GM12875 (cell line): ENCODE measurements around the gene EMX1.

Source experiments
- H3K4me3 ChIP-seq: one replicate; pipeline ENCODE4 v1.5.1; 2011; ENCODE audit warnings: low read depth, low read length, control low read depth
- CTCF ChIP-seq: IDR thresholded peaks from 2 replicates; pipeline ENCODE4 v1.5.1; 2011; ENCODE audit warnings: low read depth, mild to moderate bottlenecking, control low read depth, inconsistent platforms, low read length, moderate library complexity, borderline replicate concordance; ENCODE audit not compliant: insufficient read depth

Gene EMX1

GRCh38 chr2:72938455-72938854, 21.1 kb downstream of the EMX1 start:
- no peak overlapping the region for H3K4me3 ChIP-seq
- no peak for TF ChIP-seq CTCF

DNA sequence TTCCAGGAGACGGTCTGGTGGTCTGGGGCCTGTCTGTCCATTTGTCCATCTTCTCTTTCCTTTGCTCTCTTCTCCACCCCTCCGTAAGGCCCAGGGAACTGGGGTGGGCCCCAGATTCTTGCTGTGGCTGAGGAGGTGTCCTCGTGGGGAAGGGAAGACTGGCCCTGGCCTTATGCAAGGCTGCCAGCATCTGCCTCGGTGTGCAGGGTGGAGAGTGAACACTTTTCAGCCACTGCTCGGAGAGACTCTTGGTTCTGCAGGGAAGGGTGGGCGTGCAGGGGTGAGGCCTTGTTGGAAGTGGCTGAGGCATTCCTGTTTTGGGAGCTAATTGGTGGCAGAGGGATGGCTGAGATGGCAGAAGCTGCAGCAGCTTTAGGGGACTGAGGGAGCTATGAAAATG, 23.0 kb downstream of the EMX1 start:
- TF ChIP-seq CTCF = no peak

DNA sequence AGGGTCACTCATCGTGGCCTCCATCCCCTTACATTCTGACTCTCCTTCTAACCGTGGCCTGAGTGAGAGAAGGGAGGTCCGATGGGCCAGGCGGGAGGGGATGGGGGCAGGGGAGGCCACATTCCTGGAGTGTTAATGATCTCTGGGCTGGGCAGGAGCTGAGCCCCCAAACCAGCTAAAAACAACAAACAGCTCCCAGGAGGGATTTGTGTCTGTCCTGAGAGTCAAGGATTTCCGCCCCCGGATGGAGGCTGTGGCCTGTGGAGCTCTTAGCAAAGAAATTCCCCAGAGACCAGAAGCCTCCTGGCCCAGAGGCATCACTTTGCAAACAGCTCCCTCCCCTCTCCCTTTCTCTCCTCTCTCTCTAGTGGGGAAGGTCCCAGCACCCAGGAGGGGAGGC, 23.5 kb downstream of the EMX1 start:
- H3K4me3 ChIP-seq = no peak overlapping the region
- TF ChIP-seq CTCF = no peak

More for the DNA sequence above, 23.0 kb downstream of the EMX1 start:
- H3K4me3 ChIP-seq = no peak overlapping the region

DNA sequence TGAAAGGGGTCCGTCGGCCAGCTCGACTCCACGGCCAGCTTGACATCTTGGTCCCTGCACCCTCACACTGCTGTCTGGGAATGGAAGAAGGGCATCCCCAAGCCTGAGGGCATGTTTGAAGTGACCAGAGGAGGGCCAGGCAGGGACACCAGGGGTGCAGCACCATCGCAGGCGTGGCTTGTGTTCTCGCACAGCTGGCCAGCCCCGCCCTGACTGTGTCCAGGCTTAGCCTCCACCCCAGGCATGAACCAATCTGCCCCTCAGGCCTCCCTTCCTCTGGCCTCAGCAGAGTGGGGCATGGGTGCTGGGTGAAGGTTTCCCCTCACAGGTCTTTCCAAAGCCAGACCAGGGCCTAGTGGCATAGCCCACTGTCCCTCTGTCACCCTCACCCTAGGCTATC, 25.0 kb downstream of the EMX1 start:
- no peak overlapping the region for H3K4me3 ChIP-seq
- no peak for TF ChIP-seq CTCF

DNA sequence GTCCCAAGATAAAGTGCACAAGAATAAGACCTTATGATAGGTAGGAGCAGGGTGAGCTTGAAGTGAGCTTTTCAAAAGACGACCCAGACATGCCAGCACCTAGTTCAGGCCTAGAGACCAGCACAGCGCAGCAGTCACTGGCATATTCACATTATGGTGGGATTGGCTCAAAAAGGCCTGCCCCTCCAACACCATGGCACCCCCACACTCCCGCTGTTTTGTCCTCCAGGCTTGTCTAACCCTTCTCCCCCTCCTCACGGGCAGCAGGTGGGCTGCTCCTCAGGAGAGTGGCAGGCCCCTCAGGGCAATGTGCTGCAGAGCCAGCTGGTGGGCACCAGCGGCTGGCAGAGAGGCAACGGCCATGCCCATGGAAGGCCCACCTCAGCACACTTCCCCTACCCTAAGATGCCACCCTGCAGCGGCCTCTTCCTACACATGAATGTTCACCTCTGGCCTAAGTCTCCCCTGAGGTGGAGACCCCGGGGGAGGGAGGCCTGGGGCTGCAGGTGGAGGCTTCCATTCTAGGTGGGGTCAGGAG, 25.6 kb downstream of the EMX1 start:
- no peak for TF ChIP-seq CTCF
- no peak overlapping the region for H3K4me3 ChIP-seq

- no peak overlapping the region for H3K4me3 ChIP-seq
- no peak for TF ChIP-seq CTCF
Observed at GRCh38 chr2:72943540-72944395, 26.4 kb downstream of the EMX1 start.
